GM19043 (cell line): Measurements from ENCODE around the gene RSBN1L.

Source experiments
- ATAC-seq: cut with Tn5 transposase; IDR thresholded peaks from one replicate; pipeline ENCODE4 v1.9.1; 2021; ENCODE audit warnings: low read depth; ENCODE audit not compliant: unreplicated experiment

RSBN1L gene

DNA sequence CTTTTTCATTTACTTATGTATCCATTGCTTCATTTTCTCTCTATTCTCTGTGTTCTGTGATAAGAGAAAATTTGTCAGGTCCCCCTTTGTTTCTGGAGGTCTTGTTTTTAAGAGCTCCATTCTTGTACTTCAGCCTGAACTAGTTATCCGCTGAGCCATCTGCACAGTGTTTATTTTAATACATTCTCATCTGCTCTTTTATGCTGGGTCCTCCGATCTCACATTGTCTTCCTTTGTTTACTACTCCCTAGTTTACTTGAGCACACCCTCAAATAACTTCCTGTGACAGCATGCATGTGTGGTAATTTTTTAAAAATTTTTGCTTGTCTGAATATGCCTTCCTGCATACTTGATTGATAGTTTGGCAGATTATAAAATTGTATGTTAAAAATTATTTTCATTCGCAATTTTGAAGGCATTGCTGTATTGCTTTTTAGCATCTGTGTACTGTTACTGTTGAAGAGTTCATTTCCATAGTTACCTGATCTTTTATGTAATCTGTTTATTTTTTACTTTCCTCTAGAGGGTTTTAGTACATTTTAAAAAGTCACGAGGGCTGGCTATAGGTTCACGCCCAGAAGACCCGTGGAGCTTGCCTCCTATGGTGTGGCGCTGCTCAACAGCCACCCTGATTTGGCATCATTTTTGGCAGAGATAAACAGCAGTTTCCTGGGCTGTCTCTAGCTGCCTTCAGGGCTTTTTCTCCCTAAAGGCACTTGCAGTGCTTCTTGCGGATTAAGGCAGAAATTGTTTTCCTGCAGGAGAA lies 31.9 kb downstream of the RSBN1L start:
- ATAC-seq, result no peak

DNA sequence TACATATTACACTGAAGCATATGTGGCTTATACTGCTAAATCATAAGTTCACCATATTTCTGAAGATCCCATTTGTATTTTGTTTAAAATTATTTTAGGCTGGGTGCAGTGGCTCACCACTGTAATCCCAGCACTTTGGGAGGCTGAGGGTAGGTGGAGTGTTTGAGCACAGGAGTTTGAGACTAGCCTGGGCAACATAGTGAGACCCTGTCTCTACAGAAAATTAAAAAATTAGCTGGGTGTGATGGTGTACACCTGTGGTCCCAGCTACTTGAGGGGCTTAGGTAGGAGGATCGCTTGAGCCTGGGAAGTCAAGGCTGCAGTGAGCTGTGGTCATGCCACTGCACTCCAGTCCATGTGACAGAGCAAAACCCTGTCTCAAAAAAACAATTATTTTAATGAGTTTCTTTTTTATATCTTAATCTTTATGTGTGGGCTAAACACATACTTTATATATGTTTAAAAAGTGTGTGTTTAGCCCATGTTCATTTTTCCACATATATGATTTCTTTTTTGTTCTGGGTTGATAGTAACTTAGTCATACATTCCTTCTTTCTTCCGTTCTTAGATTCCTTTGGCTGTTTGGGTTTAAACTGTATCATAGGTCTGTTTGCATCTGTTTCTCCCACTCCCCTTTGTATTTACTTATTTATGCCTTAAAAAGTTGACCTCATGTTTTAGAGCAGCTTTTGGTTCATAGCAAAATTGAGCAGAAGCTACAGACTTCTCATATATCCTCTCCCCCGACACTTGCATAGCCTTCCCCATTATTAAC lies 33.5 kb downstream of the RSBN1L start:
- no peak for ATAC-seq

DNA sequence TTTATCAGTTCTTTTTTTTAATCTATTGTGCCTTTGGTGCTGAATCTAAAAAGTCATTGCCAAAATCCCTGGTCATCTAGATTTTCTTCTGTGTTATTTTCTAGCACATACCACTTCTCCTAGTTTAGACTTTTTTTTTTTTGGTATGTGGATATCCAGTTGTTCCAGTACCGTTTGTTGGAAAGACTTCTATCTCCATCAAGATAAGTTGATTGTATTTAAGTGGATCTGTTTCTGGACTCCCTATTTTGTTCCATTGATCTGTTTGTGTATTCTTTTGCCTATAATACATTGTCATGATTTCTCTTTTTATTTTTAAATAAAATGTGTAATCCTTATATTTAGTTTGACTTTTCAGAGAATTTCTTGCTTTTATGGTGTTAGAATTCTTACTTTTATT lies 35.5 kb downstream of the RSBN1L start:
- no peak for ATAC-seq

DNA sequence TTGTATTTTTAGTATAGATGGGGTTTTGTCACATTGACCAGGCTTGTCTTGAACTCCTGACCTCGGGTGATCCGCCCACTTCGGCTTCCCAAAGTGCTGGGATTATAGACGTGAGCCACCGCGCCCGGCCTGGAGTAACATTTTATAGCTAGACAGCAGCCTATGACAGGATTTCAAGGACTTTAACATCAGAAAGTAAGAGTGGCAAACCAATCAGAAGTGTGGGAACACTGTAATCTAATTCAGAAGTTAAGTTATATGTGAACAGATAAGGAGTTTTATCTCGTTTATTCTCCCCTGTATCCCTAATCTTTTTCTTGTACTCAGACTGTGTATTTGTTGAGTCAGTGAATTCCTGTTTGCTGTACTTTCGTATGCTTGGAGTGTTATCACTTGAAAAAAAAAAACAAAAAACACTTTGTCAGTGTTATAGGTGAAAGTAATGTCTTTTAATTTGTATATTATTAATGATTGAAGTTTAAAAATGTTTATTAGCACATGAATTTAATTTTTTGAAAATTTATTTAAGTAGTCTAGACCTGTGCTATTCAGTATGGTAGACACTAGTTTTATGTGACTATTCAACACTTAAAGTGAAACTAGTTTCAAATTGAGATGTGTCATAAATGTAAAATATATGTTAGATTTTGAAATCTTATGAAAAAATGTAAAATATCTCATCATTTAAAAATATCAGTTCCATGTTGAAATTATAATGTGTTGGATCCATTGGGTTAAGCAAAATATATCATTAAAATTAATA lies 38.6 kb downstream of the RSBN1L start:
- ATAC-seq, result no peak

DNA sequence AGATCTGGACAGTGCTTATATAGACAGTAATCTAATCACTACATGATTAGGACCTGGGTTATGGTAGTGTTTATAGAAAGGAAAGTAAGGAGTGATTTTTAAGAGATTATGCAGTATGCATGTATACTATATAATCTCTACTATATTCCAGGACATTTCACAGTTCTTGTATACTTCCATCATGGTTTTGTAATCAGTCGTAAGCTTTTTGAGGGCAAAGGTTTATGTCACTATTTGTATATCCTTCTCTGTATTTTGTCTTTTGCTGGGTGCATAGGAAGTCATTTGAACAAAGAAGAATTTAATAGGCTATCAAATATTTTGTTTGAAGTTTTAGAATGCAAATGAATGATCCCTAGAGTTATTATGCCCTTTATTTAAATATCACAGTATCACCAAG lies 39.2 kb downstream of the RSBN1L start:
- no peak for ATAC-seq

DNA sequence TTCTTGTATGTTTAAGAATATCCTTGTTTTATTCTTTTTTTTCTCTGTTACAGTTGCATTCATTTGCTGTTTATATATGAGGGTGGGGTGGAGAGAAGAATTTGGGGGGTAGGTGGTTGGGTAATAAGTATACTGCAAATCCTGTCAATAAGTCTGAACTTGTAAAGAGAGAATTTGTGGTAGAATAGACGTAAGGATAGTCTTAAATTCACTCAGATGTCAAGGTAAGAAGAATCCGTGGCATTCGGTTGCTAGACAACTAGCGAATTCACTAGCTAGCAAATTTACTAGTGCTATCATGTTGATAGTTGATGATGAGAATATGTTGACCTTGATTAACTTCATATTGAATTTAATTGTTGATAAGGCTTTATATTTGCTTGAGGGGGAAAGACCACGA lies 40.7 kb downstream of the RSBN1L start:
- ATAC-seq, result no peak

DNA sequence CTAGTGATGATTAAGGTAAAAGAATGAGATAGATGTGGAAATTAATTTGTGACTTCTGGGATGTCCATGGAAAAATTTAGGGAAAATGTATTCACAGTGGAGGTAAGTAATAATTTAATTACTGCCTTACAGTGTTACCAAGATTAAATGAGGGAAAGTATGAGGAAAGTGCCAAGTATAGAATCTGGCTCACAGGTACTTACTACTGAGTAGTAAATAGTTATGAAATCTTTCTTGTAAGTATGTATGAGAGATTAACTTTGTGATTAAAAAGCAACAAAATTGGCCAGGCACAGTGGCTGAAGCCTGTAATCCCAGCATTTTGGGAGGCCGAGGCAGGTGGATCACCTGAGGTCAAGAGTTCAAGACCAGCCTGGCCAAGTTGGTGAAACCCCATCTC lies 42.1 kb downstream of the RSBN1L start:
- no peak for ATAC-seq

DNA sequence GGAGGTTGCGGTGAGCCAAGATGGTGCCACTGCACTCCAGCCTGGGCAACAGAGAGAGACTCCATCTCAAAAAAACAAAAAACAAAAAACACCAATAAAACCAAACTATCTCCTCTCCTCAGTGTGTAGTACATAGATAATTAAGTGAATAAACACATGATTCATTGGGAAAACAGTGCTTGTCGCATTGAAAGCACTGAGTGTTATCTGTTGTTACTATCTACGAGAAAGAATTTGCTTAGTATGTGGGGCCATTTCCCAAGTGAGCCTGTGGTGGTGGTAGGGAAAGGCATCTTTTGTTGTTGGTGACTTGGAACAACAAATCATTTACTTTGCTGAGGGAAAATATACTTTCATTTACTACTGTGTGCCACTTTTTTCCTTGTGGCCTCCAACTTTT lies 42.6 kb downstream of the RSBN1L start:
- ATAC-seq, result no peak

DNA sequence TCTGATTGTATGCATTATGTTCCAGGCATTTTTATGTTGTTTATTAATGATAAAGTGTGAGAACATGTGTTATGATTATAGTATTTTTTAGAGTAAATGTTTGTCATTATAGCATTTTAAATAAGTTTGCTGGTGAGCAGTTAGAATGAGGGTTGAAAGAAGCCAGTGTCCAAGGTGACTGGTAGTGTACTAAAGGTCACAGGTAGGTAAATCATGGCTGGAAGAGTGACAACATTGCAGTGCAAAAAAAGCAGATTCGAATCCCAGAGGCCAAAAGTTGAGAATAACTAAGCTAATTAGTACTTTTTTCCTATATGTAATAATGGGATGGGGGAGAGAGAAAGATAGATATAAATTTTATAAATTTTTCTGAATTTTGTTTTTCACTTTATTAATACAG lies 44.0 kb downstream of the RSBN1L start:
- ATAC-seq, result no peak

DNA sequence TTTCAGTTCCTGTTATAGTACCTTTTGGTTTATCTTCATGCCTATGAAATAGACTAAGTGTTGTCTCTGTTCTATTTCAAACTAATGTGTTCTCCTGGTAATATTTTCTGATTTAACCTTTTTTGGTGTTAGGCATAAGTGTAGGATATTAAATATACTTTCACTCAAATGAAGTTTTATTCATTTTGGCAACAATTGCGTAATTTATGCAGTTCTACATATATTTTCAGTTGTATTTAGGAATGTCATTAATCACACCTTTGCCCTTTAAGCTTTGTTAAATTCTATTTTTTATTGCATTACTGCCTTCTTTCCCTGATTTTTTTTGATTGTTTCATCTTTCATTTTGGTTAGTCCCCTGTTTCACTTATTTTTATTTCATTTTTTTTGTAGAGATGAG lies 47.3 kb downstream of the RSBN1L start:
- ATAC-seq, result no peak

DNA sequence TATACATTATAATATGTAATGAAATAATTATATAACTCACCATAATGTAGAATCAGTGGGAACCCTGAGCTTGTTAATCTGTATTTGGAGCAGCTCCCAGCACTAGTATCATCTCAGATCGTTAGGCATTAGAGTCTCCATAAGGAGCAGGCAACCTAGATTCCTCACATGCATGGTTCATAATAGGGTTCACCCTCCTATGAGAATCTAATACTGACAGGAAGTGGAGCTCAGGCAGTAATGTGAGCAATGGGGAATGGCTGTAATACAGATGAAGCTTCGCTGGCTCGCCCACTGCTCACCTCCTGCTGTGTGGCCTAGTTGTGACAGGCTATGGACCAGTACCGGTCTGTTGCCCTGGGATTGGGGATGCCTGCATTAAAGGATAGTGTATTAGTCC lies 49.5 kb downstream of the RSBN1L start:
- no peak for ATAC-seq

DNA sequence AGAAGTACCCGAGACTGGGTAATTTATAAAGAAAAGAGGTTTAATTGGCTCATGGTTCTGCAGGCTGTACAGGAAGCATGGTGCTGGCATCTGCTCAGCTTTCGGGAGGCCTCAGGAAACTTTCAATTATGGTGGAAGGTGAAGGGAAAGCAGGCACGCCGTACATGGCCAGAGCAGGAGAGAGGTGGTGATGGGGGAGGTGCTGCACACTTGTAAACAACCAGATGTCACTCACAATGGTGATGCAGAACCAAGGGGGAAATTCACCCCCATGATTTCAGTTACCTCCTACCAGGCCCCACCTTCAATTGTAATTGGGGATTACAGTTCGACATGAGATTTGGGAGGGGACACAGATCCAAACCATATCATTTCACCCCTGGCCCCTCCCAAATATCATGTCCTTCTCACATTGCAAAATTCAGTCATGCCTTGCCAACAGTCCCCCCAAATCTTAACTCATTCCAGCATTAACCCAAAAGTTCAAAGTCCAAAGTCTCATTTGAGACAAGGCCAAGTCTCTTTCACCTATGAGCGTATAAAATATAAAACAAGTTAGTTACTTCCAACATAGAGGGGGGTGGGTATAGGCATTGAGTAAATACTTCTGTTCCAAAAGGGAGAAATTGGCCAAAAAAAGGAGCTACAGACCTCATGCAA lies 50.0 kb downstream of the RSBN1L start:
- ATAC-seq, result no peak

DNA sequence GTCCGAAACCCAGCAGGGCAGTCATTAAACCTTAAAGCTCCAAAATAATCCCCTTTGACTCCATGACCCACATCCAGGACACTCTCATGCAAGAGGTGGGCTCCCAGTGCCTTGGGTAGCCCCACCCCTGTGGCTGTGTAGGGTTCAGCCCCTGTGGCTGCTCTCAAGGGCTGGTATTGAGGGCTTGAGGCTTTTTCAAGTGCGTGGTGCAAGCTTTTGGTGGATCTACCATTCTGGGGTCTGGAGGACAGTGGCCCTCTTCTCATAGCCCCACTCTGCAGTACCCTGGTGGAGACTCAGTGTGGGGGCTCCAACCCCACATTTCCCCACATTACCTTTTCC lies 50.5 kb downstream of the RSBN1L start:
- no peak for ATAC-seq

DNA sequence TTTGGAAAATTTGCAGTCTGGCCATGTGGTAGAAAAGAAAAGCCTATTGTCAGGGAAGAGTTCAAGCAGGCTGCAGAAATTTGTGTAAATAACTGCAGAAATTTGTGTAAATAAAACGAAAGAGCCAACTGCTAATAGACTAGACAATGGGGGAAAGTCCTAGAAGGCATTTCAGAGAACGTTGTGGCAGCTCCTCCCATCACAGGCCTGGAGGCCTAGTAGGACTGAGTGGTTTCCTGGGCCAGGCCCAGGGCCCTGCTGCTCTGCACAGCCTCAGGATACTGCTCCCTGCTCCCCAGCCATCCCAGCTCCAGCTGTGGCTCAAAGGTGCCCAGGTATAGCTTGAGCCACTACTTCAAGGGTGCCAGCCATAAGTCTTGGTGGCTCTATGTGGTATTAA lies 50.9 kb downstream of the RSBN1L start:
- ATAC-seq, result no peak

DNA sequence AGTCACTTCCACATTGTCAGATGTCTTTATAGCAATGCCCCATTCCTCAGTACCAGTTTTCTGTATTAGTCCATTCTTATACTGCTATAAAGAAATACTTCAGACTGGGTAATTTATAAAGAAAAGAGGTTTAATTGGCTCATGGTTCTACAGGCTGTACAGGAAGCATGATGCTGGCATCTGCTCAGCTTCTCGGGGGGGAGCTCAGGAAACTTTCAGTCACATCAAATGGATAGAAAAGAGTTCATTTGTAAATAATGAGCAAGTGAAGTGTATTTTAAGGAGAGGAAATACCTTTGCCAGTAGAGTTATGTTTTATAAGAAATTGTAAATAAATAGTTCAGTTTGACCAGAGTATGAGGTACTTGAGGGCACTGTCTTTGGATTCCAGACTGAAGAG lies 51.5 kb downstream of the RSBN1L start:
- no peak for ATAC-seq

DNA sequence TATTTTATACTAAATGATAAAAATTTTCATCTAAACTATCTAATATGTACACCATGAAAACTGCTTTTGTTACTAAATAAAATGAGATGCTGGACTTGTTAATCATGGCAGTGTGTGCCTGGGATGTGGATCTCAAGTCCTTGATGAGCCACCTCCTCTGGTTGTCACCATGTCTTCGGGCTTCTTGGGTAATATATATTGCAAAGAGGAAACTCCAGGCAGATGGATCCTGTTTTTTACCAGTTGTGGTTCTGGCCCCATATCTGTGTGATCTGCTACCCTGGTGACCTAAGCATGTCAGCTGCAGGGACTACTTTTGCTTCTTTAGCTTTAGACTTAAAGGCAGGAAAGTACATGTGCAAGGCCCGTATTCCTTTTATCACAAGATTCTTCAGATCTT lies 55.8 kb downstream of the RSBN1L start:
- ATAC-seq, result no peak

DNA sequence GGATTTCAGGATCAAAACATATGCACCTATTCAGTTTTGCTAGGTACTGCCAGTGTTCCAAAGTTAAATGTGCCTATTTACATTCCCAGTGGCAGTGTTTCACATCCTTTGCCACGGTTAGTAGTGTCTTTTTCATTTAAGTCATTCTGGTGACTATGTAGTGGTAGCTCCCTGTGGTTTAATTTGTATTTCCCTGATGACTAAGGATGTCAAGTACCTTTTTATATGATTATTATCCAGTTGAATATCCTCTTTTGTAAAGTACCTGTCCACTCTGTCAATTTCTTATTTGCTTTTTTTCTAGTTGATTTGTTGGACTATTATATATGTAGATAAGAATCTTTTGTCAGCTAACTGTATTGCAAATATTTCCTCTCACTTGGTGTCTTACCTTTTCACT lies 56.9 kb downstream of the RSBN1L start:
- ATAC-seq, result no peak

DNA sequence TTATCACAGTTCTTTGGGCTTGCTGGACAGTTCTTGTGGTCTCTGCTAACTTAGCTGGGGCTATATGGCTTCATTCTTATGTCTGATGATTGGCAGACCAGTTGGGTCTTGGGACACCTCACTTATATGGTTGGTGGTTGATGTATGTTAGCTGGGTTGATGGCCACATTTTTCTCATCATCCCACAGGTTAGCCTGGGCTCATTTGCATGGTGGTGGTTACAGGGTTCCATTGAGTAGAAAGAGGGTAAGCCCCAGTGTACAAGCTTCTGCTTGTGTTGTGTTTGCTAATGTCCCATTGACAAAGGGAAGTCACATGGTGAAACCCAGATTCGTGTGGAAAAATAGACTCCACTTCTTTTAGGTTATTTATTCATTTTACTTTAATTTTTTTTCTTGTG lies 61.3 kb downstream of the RSBN1L start:
- peak; percentile 90 for ATAC-seq

DNA sequence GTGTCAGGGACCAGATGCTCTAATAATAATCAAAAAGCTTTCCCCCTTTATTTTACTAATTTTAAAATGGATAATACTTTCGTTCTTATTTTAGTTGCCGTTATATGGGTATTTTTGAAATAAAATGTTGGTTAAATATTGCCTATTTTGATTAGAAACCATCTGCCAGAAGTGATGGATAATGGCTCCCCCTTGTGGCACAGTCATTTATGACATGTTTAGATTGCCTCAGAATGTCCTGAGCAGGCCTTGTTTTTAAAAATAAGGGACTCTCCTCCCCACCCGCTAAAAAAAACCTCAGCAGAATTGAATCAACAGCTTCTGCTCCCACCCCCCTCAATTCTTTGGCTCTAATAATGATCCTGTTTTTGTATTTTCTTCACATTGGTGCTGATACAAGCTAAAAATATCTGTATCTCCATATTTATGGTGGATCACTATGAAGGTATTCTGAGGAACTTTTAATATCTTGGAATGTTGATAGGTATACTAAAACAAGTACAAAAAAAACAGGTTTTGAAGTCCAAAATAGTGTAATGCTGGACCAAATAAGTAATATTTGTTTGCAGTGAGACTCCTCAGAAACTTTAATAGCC lies 63.1 kb downstream of the RSBN1L start:
- ATAC-seq, result no peak

DNA sequence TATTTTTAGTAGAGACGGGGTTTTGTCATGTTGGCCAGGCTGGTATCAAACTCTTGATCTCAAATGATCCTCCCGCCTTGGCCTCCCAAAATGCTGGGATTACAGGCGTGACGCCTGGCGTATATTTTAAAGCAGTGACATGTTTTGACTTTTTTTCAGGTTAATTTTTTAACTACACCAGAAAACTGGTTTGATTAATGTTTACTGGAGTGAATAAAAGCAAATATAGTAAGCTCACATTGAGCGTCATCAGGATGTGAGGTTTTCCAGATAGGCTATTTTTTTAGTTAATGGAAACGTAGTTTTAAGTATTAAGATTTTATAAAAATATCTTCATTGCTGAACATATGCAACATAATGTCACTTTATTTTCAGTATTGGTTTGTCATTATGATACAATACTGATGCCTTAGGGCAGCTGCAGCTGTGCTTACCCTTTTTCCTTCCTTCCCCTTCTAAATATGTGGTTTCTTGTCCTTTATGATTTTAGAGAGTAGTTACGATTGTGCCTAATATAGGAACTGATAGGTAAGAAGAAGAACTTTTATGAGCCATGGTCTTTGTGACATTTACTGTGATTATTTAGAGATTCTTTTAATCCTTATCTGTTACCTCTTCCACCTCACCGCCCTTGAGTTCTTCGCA lies 64.7 kb downstream of the RSBN1L start:
- no peak for ATAC-seq
